Measurements from ENCODE around the gene FAM13C. TPM values are rescaled to one million over a fixed set of nuclear protein-coding genes. Genes with fewer than 3 reads are reported as not detected.

FAM13C gene
- total and polyA plus RNA-seq, 2 of the 13 experiments (the other 11 are each of a cell fraction or from before 2014, with no cell fraction given), result 0.07 to 0.26 TPM

DNA sequence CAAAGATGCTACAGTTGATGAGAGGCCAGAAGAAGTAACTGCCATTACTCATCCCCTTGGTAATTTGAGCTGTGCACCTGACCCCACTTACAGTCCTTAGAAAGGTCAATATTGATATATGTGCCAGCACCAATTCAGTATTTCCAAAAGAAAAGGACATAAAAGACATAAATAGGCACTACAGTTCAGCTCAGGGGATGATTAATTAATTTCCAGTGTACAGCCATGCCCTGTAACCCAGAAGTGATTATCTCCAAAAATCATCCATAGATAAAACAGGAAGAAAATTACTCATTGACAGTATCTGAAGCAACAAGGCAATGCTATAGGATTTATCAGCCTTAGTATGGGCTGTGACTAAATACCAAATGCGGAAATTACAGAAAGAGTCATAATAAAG is 103.5 kb downstream of the FAM13C start:
- TSS peak; percentile 1 for BruUV-seq (replicated peaks)
- no peak for DNase-seq (ENCODE audit: low spot score)
- Histone ChIP-seq H3K4me3 (replicated peaks in 1 of 3; ENCODE audit: insufficient read depth in 1 of 3, low read depth in 2 of 3, low read length in 3 of 3) (no peak overlapping the region), H3K4me1 (ENCODE audit: insufficient read depth, low read length) (no peaks in the 10 kb centered on the region), H3K79me2 (ENCODE audit: insufficient read depth, low read length) (no peaks in the 10 kb centered on the region), H3K27ac (ENCODE audit: extremely low read length, insufficient read depth, low read length) (no peak overlapping the region), H3K27me3 (ENCODE audit: control insufficient read depth in 1 of 2, insufficient read depth in 2 of 2, low read length in 2 of 2) (no peaks in the 10 kb centered on the region), H3K9ac (ENCODE audit: insufficient read depth, low read depth, low read length) (no peak overlapping the region), H3K9me3 (ENCODE audit: low read length) (no peaks in the 10 kb centered on the region), H3K36me3 (replicated peaks in 1 of 2; ENCODE audit: control insufficient read depth in 1 of 2, insufficient read depth in 2 of 2, low read length in 2 of 2) (no peaks in the 10 kb centered on the region; a peak in 1 of 5 replicates), H3K4me2 (ENCODE audit: low read depth, low read length) (no peak overlapping the region), H4K20me1 (ENCODE audit: insufficient read depth, low read length) (no peaks in the 10 kb centered on the region), H2AFZ (ENCODE audit: low read length) (no peak overlapping the region)
- in situ Hi-C loops (cut with HindIII; ENCODE audit: extremely low pct_ligation_motif_present, low pct_unique_long_range_greater_than_20kb) (no loop called here), intact Hi-C loops (cut with micrococcal nuclease; ENCODE audit: unreplicated experiment) (no loop called here)
- no peak for ATAC-seq
- 97% methylated on average over 1 of the region's 1 CpG for WGBS (ENCODE audit: low lambda C conversion rate)
- CTCF ChIA-PET (ENCODE audit: low intra/inter-chr PET ratio, low total read pairs), result no interaction called here
- FAIRE-seq, result no peak
- TF ChIP-seq GATAD1 (CRISPR knock-in tag; IDR thresholded peaks at IDR 0.05) (no peak), ZNF354B (CRISPR knock-in tag; IDR thresholded peaks at IDR 0.05) (no peak), TMF1 (CRISPR knock-in tag; IDR thresholded peaks at IDR 0.05; ENCODE audit: low read depth) (no peak), NFE2L1 (CRISPR knock-in tag; IDR thresholded peaks at IDR 0.05; ENCODE audit: borderline replicate concordance) (no peak), ATF7-NPFF (CRISPR knock-in tag; IDR thresholded peaks at IDR 0.05; ENCODE audit: low read depth) (no peak), MATR3 (CRISPR knock-in tag; IDR thresholded peaks at IDR 0.05) (no peak), TFE3 (CRISPR knock-in tag; IDR thresholded peaks at IDR 0.05) (no peak), KLF12 (CRISPR knock-in tag; IDR thresholded peaks at IDR 0.05; ENCODE audit: borderline replicate concordance) (no peak), ATF4 (CRISPR knock-in tag; IDR thresholded peaks at IDR 0.05) (no peak)
- TF ChIP-seq, protein P1, sequence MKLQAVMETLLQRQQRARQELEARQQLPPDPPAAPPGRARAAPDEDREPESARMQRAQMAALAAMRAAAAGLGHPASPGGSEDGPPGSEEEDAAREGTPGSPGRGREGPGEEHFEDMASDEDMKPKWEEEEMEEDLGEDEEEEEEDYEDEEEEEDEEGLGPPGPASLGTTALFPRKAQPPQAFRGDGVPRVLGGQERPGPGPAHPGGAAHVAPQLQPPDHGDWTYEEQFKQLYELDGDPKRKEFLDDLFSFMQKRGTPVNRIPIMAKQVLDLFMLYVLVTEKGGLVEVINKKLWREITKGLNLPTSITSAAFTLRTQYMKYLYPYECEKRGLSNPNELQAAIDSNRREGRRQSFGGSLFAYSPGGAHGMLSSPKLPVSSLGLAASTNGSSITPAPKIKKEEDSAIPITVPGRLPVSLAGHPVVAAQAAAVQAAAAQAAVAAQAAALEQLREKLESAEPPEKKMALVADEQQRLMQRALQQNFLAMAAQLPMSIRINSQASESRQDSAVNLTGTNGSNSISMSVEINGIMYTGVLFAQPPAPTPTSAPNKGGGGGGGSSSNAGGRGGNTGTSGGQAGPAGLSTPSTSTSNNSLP (IDR thresholded peaks at IDR 0.05; ENCODE audit: low read depth, low read length), result no peak
- TF ChIP-seq, protein P2, sequence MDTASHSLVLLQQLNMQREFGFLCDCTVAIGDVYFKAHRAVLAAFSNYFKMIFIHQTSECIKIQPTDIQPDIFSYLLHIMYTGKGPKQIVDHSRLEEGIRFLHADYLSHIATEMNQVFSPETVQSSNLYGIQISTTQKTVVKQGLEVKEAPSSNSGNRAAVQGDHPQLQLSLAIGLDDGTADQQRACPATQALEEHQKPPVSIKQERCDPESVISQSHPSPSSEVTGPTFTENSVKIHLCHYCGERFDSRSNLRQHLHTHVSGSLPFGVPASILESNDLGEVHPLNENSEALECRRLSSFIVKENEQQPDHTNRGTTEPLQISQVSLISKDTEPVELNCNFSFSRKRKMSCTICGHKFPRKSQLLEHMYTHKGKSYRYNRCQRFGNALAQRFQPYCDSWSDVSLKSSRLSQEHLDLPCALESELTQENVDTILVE (CRISPR knock-in tag; IDR thresholded peaks at IDR 0.05), result no peak
- POLR2A ChIA-PET, result no interaction called here

All from HepG2 (cell line).